Skin epidermis (tissue), 12 donors: Measurements from ENCODE around the gene MSH5.
"Not testable (repeated sequence)": the region's sequence is repeated elsewhere in the genome, so short reads cannot be mapped to it uniquely, and the experiment has no call there.

ENCODE experiments used
- H3K27ac ChIP-seq, 21 experiments: fragments of 200-600 bp; sonication (generic) in 11 of 21; one replicate each; pipeline ENCODE4 v1.5.0; 2020; ENCODE audit warnings: mild to moderate bottlenecking in 3 of 21, inconsistent platforms in 2 of 21, moderate library complexity in 2 of 21
- H3K4me3 ChIP-seq, 7 experiments: fragments of 200-600 bp; sonication (generic) in 2 of 7; one replicate each; pipeline ENCODE4 v1.5.0; 2020; ENCODE audit warnings: inconsistent platforms in 2 of 7, mild to moderate bottlenecking in 2 of 7, moderate library complexity in 1 of 7

Gene MSH5

DNA sequence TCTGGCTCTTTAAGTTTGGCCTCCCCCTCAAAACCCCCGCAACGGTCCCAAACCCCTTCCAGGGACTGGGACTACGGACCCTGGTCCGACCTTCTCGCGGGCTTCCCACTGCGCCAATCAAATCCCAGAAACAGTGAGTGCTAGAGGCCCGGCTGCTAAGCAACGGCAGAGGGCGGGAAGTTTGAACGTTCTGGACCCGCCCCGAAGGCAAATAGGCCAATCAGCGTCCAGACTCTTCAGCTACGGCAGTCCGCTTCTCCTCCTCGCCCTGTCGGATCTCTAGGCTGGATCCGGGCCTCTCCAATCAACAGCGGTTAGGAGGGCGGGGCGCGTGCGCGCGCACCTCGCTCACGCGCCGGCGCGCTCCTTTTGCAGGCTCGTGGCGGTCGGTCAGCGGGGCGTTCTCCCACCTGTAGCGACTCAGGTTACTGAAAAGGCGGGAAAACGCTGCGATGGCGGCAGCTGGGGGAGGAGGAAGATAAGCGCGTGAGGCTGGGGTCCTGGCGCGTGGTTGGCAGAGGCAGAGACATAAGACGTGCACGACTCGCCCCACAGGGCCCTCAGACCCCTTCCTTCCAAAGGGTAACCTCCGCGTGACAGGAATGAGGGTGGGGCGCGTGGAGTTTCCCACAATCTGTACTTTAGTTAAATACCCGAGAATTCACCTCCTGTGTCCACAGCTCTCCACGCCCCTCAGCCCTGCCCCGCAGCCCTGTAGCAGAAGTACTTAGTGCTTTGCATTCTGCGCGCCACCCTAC, at the start of gene MSH5:
TSS of gene MSH5 (plus strand) at position 367 of the 758 bp plus-strand sequence. CDS start 462 bp downstream, outside the sequence.
- H3K27ac ChIP-seq: peak within 1 kb of the TSS; percentile 19 to 100 (median 95)
- peak within 1 kb of the TSS; percentile 57 to 80 (median 70) for H3K4me3 ChIP-seq

DNA sequence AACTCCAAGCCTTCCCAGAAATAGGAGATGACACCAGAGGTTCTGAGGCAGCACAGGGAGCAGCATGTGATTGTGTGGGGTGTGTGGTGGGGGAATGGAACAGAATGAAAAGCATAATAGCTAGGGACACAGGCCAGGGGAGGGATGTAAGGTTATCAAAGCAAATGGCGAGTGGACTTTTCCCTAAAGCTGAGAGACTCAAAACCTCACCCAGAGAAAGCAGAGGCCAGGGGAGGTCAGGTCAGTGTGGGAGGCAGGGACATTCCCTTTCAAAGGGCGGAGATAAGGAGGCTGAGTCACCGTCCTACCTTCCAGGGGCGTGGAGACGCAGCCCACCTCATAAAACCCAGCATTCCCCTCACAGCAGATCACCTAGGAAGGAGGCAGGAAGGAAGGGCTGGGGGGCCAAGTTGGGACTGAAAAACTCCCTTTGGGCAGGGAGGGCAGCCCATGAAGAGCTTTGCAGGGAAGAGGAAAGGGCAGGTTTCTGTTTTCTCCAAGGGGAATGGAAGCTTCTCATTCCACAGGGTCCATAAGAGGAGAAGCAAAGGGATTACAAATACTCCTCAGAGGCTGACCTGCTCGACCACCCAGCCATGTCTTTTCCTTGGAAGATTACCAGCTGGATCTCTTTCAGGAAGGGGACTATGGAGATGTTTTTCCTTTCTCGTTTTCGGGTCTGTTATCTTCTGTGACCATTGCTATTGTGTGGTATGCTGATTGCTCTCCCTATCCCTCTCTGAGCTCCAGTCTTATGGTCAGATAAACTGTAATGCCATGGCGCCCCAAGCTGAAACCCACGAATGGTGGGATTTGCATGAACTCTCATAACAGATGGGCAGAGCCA, 49.4 kb upstream of the MSH5 start:
- Histone ChIP-seq H3K27ac (no peak overlapping the region), H3K4me3 (no peak overlapping the region)

- H3K27ac ChIP-seq: no peak overlapping the region
Measured at GRCh38 chr6:31691078-31691463, 48.7 kb upstream of the MSH5 start.

DNA sequence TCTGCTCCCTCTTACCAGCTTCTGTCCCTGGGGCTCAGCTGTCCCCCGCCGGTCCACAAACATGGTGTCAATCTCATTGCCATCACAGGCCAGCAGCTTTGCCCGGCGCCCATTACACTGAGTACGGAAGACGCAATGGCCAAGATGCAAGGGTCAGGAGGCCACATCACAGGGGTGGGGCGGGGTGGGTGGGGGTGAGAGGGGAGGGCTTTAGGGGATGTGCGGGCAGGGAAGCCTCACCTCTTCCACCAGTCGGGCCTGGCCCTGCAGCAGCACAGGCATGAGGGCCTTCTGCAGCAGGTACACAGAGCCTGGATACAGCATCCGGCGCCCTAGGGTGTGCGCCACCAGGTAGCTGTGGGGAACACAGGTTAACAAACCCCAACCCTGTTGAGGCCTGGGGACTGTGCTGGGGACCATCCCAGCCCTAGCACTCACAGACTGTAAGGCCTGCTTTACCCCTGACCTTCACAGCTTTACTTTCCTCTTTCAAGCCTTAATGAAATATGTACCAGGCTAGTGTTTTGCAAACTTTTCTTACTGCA, 48.2 kb upstream of the MSH5 start:
- Histone ChIP-seq H3K27ac (no peak overlapping the region), H3K4me3 (no peak overlapping the region)

More at GRCh38 chr6:31691078-31691463, 48.7 kb upstream of the MSH5 start:
- no peak overlapping the region for H3K4me3 ChIP-seq

DNA sequence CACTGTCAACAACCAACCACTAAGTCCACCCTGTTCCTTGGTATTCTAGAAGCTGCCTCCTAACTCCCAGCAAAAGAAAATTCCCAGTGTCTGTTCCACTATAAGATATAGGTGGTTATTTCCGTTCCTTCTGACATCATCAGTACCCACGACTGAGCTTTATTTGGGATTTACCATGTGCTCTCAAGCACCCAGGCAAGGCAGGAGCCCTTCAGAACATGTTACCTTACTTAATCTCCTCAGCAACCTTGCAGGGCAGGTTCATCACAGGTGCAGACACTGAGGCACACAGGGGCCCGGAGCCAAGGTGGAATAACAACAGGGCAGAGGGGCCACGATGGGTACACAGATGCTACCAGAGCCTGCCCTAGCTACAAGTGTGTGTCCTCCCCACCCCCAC, 47.5 kb upstream of the MSH5 start:
- Histone ChIP-seq H3K4me3 (no peak overlapping the region), H3K27ac (no peak overlapping the region)

DNA sequence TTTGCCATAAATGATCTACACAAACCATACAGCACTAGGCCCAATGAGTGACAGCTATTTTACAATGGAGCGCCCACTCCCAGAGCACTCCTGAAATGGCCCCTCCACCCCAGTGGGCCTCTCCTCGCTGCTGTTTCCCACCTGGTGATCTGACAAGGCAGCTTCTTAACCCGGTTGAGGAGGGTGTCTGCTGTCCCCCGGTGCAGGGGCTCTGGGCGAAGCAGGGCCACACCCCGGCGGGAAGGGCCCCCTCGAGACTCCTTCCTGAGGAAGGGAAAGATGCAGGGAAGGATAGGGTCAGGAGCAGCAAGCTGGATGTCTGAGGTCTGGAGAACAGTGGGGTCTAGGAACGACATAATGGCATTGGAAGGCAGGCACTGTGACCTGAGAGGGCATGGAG, 46.9 kb upstream of the MSH5 start:
- no peak overlapping the region for H3K27ac ChIP-seq
- H3K4me3 ChIP-seq: no peak overlapping the region

GRCh38 chr6:31693535-31693934, 46.3 kb upstream of the MSH5 start:
- Histone ChIP-seq H3K4me3 (no peak overlapping the region), H3K27ac (no peak overlapping the region)

DNA sequence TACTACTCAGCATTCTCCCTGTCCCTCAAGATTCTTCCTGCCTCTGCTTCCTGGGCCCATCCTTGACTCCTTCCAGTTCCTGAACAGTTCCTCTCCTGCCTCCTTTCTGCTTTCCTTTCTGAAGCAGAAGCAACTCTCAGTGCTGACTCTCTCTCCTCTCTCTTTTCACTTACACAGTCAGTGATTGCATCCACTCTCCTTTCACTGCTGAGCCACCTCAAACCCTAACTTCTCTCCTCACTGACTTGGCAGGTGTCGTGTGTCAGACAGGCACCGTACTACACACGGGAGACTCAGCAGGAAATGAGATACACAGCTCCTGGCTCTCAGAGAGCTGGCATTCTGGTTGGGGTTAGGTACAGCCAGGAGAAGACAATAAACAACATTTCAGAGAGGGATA, 42.2 kb upstream of the MSH5 start:
- Histone ChIP-seq H3K4me3 (no peak overlapping the region), H3K27ac (peak overlapping the region in 2 of 21 experiments; percentile 3 to 16)

DNA sequence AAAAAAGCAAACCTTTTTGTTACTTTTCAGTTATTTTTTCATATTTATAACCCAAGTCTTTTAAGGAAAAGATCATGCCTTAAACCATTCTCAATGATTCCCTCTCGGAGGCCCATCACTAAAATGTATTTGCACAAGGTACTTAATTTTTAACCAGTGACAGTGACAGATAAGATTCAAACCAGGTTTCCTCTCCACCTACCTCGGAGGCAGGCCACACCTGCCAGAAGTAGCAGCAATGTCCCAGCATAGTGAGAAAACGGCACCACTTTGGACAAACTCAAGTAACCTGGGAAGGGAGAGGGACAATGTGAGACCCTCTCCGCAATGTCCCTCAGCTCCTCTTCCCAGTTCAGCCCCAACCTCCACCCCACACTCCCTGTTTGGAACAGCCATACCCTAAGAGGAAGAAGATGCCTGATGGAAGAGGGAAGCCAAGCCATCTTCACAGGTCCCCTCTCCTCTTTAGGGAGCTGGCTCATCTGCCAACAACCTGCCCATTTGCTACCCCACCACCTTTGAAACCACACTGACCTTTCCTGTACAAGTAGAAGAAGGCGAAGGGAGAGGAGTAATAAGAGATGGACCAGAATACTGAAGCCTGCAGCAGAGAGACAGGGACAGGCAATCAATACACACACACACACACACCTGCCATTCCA, 38.9 kb upstream of the MSH5 start:
- no peak overlapping the region for H3K4me3 ChIP-seq

DNA sequence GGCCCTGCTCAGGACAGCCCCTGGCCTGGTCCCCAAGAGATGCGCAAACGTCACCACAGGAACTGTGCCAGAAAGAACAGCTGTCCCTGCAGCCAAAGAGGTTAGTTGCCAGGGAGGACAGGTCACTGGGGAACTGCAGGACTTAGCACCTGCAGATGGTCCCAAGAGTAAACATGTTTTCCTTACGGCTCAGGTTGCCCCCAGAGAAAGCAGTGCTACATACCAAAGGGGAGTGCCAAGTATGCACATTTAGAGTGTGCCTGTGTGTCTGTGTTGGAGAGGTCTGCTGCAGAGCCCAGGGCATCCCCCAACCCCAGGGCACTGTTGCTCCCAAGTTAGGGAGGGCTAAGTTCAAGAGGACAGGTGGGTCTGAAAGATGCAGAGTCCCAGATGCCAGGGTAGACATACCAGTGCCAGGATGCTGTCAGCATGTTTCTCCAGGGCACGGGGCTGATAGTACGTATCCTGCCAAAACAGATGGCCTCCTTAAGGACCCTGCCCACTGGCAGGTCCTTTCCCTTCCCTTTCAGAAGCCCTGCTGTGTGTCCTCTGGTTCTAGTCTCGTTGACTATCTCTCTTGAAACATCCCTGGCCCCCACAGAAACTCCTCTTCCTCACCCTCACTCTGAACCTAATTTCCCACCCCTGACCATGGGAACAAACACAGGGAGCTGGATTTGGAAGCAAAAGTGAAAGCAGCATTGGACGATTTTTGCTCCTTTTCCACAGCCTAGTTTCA, 38.0 kb upstream of the MSH5 start:
- H3K27ac ChIP-seq: peak overlapping the region in 20 of 21 experiments; percentile 85 to 99 (median 98)

More for the DNA sequence above, 38.9 kb upstream of the MSH5 start:
- H3K27ac ChIP-seq: peak overlapping the region in 4 of 21 experiments; percentile 2 to 98 (median 39)

GRCh38 chr6:31702405-31702818, 37.4 kb upstream of the MSH5 start:
- Histone ChIP-seq H3K27ac (peak overlapping the region; percentile 43 to 99 (median 97)), H3K4me3 (peak overlapping the region; percentile 58 to 83 (median 74))

More for the DNA sequence above, 38.0 kb upstream of the MSH5 start:
- peak overlapping the region; percentile 58 to 83 (median 74) for H3K4me3 ChIP-seq

DNA sequence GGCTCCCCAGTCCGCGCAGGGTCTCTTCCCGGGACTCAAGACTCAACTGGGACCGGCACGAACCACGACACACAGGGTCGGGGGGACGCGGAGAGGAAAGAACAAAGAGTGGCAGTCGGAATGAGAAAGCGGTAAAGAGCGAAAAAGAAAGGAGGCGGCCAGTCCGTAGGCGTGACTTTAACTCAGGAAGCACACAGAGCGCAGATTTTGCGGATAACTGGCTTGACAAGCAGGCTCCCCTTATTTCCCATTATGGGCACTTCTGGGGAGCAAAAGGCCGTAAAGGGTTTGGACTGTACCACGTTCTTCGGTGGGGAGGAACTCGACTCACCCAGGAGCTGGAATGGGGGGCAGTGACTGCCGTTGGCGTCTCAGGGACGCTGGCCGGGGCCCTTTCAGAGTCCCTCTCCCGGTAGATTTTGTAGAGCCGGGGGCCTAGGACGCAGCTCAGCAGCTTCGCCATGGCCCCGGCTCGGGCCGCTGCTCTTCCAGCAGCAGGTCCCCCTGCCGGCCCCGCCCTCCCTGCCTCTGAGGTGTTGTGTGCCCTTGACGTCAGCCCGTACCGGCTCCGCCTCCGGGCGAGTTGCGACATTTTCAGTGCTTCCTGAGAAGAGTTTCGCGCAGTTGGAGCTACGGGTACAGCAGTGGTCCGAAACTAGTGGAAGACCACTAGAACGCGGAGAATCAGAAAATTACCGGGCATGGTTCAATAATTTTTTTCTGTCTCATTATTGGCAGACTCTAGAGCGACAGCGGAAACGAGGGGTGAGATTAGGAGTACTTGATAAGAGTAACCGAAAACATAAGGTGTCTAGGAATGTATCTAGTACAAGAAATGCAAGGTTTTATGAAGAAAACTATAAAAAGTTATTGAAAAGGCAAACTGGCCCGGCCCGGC, 36.7 kb upstream of the MSH5 start, which contains the start of gene ABHD16A:
TSS of gene ABHD16A (minus strand) at position 506 of the 898 bp plus-strand sequence. CDS start at position 463, 43 bp downstream.
- H3K27ac ChIP-seq: peak within 1 kb of the TSS; percentile 43 to 99 (median 97)
- peak within 1 kb of the TSS; percentile 58 to 83 (median 74) for H3K4me3 ChIP-seq

GRCh38 chr6:31705931-31706330, 33.9 kb upstream of the MSH5 start:
- Histone ChIP-seq H3K4me3 (no peak overlapping the region), H3K27ac (no peak overlapping the region)

- Histone ChIP-seq H3K4me3 (no peak within 1 kb of the TSS), H3K27ac (no peak within 1 kb of the TSS)
Measured at GRCh38 chr6:31706599-31706998, 33.2 kb upstream of the MSH5 start, which contains the start of gene LY6G6F. Gene LY6G6F, plus strand, starts transcription at chr6:31706866. Its CDS starts 41 bp downstream, at chr6:31706907.

GRCh38 chr6:31707701-31708100, 32.1 kb upstream of the MSH5 start:
- no peak overlapping the region for H3K27ac ChIP-seq
- H3K4me3 ChIP-seq: no peak overlapping the region

GRCh38 chr6:31708224-31708623, 31.6 kb upstream of the MSH5 start:
- no peak overlapping the region for H3K27ac ChIP-seq
- no peak overlapping the region for H3K4me3 ChIP-seq

- H3K27ac ChIP-seq, H3K4me3 ChIP-seq: not testable (repeated sequence)
Measured at GRCh38 chr6:31709157-31709556, 30.6 kb upstream of the MSH5 start.
